Upper lobe of right lung (tissue), 1 donor: Measurements from ENCODE around the gene GCK. TPM values are rescaled to one million over a fixed set of nuclear protein-coding genes. Genes with fewer than 3 reads are reported as not detected.
A peak's percentile ranks its signal among the peaks of the same experiment; 100 is the strongest.

Experiments
- ATAC-seq: fragments of 200-7000 bp; cut with Tn5 transposase; one replicate; pipeline ENCODE4 v1.9.1; 2020; ENCODE audit warnings: mild to moderate bottlenecking, moderate library complexity
- DNase-seq: peaks from one replicate; pipeline ENCODE4 v3.0.0-alpha.2; 2020
- H3K27ac ChIP-seq: fragments of 200-600 bp; one replicate; pipeline ENCODE4 v1.8.0; 2022
- H3K27me3 ChIP-seq: fragments of 200-600 bp; one replicate; pipeline ENCODE4 v1.8.0; 2022; ENCODE audit warnings: mild to moderate bottlenecking
- H3K36me3 ChIP-seq: fragments of 200-600 bp; one replicate; pipeline ENCODE4 v1.8.0; 2022
- H3K4me1 ChIP-seq: fragments of 200-600 bp; one replicate; pipeline ENCODE4 v1.8.0; 2022
- H3K4me3 ChIP-seq: fragments of 200-600 bp; one replicate; pipeline ENCODE4 v1.8.0; 2022; ENCODE audit warnings: mild to moderate bottlenecking
- H3K9me3 ChIP-seq: fragments of 200-600 bp; one replicate; pipeline ENCODE4 v1.8.0; 2022
- CTCF ChIP-seq: fragments of 200-600 bp; IDR thresholded peaks from one replicate; pipeline ENCODE4 v1.8.0; 2022; ENCODE audit warnings: antibody characterized with exemption
- intact Hi-C: fragments of 100-400 bp; cut with DNase I; formaldehyde crosslinking; loops from one replicate; pipeline ENCODE4 v1.11.0; 2022
- total RNA-seq: library from RNA; stranded (reverse); fragmentation: NEBNext Ultra II Directional; extraction: Animal tissue kit (Norgen Biotek cat#: 25700); gene quantifications from one replicate; pipeline ENCODE4 v1.2.1, GENCODE V29; 2021
- donor health status: DM: no; HTN: yes; CAD: no; lungs with severe emphysema.

Gene GCK
- total RNA-seq, 1 donor from 2014 or later, result 0.23 TPM

- peak; percentile 39 for DNase-seq
- Histone ChIP-seq H3K4me1 (peaks cover 9% of the 10 kb centered on the region), H3K27ac (no peak overlapping the region), H3K4me3 (no peak overlapping the region), H3K27me3 (no peaks in the 10 kb centered on the region), H3K36me3 (peaks cover 6% of the 10 kb centered on the region), H3K9me3 (no peaks in the 10 kb centered on the region)
- intact Hi-C loops, result no loop called here
- no peak for TF ChIP-seq CTCF
- no peak for ATAC-seq
Observed at GRCh38 chr7:44121761-44122420, 67.3 kb downstream of the GCK start.

- DNase-seq (no peak), ATAC-seq (no peak)
- H3K36me3 ChIP-seq, result peaks cover 6% of the 10 kb centered on the region
- no peak overlapping the region for H3K27ac ChIP-seq
- no peaks in the 10 kb centered on the region for H3K9me3 ChIP-seq
- no peak for TF ChIP-seq CTCF
- intact Hi-C loops, result no loop called here
- H3K4me1 ChIP-seq, result peaks cover 9% of the 10 kb centered on the region
- H3K4me3 ChIP-seq, result no peak overlapping the region
- no peaks in the 10 kb centered on the region for H3K27me3 ChIP-seq
Observed at GRCh38 chr7:44120395-44120794, 68.8 kb downstream of the GCK start.

DNA sequence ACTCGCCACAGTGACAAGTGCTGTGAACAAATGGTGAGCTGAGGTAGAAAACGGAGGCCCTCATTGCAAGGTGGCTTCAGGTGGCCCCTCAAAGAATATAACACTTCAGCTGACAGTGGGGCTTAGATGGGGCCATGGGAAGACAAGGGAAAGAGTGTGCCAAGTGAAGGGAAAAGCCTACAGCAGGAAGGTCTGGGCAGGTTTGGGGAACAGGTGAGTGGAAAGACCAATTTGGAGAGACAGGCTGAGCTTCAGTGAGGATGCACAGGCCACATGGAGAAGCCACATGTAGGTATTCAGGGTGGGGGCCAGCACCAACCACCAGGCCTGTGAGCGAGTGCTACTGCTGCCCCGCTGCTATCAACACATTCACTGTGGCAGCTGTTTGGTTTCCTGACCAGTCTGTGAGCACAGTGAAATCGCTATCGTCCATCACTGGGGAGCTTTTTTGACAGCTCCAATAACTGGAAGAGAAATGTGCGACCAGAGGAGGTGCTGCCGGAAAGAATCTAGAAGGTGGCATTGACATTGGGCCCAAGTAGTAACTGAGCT, 69.3 kb downstream of the GCK start:
- intact Hi-C loops, result no loop called here
- H3K27ac ChIP-seq, result no peak overlapping the region
- peaks cover 11% of the 10 kb centered on the region for H3K36me3 ChIP-seq
- H3K27me3 ChIP-seq, result no peaks in the 10 kb centered on the region
- ATAC-seq (no peak), DNase-seq (peak; percentile 8)
- H3K9me3 ChIP-seq, result no peaks in the 10 kb centered on the region
- no peak overlapping the region for H3K4me3 ChIP-seq
- TF ChIP-seq CTCF, result no peak
- peaks cover 9% of the 10 kb centered on the region for H3K4me1 ChIP-seq

GRCh38 chr7:44117801-44118429, 71.3 kb downstream of the GCK start:
- intact Hi-C loops, result no loop called here
- H3K27ac ChIP-seq, result no peak overlapping the region
- TF ChIP-seq CTCF, result no peak
- no peak overlapping the region for H3K4me3 ChIP-seq
- peaks cover 20% of the 10 kb centered on the region for H3K36me3 ChIP-seq
- H3K4me1 ChIP-seq, result peaks cover 9% of the 10 kb centered on the region
- ATAC-seq (no peak), DNase-seq (no peak)
- no peaks in the 10 kb centered on the region for H3K9me3 ChIP-seq
- no peaks in the 10 kb centered on the region for H3K27me3 ChIP-seq

- Histone ChIP-seq H3K27ac (no peak overlapping the region), H3K27me3 (no peaks in the 10 kb centered on the region), H3K36me3 (peaks cover 29% of the 10 kb centered on the region), H3K9me3 (no peaks in the 10 kb centered on the region), H3K4me1 (peaks cover under 1% of the 10 kb centered on the region), H3K4me3 (no peak overlapping the region)
- ATAC-seq, result no peak
- intact Hi-C loops, result no loop called here
- no peak for DNase-seq
- no peak for TF ChIP-seq CTCF
Observed at GRCh38 chr7:44116789-44117666, 72.2 kb downstream of the GCK start.
